Stimulated activated CD8-positive, alpha-beta memory T cell treated with anti-CD3 and anti-CD28 coated beads, Interleukin-12 subunit alpha, Interleukin-12 subunit beta, amount 100 ng/mL, for 4 hours (primary cell): ENCODE data around the gene HLCS.
"Not testable (repeated sequence)": the region's sequence is repeated elsewhere in the genome, so short reads cannot be mapped to it uniquely, and the experiment has no call there.

ENCODE experiments used
- DNase-seq: peaks from one replicate; pipeline ENCODE4 v3.0.0-alpha.2; 2020; ENCODE audit warnings: low read depth

Gene HLCS

GRCh38 chr21:36955783-36956182, 10.7 kb downstream of the HLCS start:
- DNase-seq = no peak

DNA sequence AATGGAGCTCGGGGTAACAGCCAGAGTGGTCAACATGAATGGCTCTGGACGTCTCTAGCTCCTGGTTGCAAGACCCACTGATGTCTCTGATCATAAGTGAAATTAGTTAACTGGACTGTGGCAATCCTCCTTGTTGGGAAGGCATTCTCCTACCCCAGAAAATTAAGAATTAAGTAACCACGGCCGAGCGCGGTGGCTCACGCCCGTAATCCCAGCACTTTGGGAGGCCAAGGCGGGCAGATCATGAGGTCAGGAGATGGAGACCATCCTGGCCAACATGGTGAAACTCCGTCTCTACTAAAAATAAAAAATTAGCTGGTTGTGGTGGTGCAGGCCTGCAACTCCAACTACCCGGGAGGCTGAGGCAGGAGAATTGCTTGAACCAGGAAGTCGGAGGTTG, 14.1 kb downstream of the HLCS start:
- DNase-seq = not testable (repeated sequence)

DNA sequence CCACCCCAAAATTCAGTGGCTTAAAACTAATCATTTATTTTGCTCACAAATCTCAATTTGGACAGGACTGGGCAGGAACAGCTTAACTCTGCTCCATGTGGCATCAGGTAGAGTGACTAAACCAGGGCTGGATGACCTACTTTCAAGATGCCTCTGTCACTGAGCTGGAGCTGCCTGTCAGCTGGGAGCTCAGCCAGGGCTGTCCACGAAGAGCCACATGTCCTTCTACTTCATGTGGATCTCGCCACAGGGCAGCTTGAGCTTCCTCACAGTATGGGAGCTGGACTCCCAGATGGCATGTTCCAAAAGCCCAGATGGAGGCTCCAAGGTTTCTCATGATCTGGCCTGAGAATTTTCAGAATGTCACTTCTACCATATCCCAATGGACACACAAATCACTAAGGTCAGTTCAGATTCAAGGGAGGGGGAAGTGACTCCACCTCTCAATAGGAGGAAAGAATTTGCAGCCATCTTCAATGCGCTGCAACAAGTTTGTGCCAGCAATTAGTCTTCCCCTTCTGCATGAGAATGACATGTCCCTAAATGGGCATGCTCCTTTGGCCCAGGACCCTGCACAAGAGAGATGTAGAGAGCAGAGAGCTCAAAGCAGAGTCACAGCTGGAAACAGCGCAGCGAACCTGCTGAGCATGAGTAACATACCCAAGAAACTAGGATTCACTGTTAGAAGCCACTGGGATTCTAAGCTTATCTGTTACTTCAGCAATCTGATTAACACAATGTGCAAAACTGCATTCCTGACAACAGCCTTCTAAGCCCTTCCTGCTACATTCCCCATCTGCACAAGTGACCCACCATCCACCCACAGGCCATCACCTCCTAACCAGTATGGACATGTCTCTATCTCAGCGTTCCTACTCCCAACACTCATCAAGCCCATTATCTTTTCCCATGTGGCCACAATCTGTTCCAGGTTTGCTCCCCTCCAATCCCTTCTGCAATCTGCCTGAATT, 17.0 kb downstream of the HLCS start:
- DNase-seq = no peak

GRCh38 chr21:36948686-36949085, 17.8 kb downstream of the HLCS start:
- no peak for DNase-seq

GRCh38 chr21:36946949-36947356, 19.5 kb downstream of the HLCS start:
- no peak for DNase-seq

GRCh38 chr21:36945496-36946138, 20.9 kb downstream of the HLCS start:
- DNase-seq = no peak

GRCh38 chr21:36936361-36937135, 29.9 kb downstream of the HLCS start:
- DNase-seq = no peak

- DNase-seq = no peak
These were observed 31.5 kb downstream of the HLCS start for GRCh38 chr21:36934864-36935420.

GRCh38 chr21:36932161-36932816, 34.2 kb downstream of the HLCS start:
- no peak for DNase-seq

GRCh38 chr21:36929622-36930021, 36.8 kb downstream of the HLCS start:
- no peak for DNase-seq

DNA sequence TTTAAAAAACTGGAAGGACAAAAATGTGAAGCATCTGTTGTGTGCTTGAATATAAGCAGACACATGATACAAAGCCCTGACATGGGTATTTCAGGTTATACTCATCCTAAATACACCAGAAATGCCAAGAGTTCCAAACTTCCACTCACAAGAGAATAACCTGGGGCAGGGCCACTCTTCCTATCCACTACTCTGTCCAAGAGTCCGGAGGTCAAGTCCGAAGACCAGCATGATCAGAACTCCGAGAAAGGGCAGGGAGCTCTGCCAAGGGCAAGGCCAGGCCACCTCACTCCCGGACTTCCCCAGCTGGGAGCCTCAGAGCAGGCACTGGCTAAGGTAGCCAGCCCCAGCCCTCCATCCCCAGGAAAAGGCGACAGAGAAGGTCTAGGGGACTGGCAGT, 37.5 kb downstream of the HLCS start:
- DNase-seq = no peak

GRCh38 chr21:36927719-36928117, 38.8 kb downstream of the HLCS start:
- peak; percentile 34 for DNase-seq

GRCh38 chr21:36926989-36927718, 39.3 kb downstream of the HLCS start:
- no peak for DNase-seq

DNA sequence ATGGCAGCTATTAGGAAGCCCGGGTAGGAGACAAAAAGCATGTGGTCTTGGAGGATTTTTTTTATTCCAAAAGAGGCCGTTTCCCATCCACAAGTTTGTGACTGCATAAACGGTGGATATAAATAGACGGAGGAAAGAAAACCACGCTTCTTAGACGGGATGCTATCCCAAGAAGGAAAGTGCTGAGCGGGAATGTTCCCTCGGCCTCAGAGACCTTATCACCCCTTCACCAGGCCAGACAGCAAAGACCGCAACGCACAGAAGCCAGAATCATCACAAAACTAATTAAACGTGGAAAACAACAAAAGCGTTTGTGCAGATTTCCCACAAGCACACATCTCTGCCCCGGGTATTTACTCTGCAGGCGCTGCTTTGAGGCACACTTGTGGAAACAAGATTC, 43.2 kb downstream of the HLCS start:
- DNase-seq = no peak

DNA sequence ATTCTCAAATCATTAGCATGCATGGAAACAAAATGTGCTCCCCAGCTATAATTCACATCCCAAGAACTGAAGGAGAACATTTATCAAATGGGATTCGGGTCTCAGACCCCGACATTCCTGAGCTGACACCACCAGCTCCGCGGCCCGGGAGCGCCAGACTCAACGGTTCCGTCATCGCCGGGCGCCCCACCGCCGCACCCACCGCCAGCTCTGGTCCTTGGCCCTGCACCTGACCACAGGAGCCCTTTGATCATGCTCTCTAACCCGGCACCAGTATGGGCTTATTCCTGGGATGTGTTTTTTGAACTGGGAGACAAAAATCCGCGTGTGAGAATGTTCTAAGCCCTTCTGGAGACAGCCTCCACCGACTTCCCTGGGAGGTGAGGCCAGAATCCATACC, 43.6 kb downstream of the HLCS start:
- no peak for DNase-seq

- no peak for DNase-seq
These were observed 48.2 kb downstream of the HLCS start for GRCh38 chr21:36918291-36918690.

DNA sequence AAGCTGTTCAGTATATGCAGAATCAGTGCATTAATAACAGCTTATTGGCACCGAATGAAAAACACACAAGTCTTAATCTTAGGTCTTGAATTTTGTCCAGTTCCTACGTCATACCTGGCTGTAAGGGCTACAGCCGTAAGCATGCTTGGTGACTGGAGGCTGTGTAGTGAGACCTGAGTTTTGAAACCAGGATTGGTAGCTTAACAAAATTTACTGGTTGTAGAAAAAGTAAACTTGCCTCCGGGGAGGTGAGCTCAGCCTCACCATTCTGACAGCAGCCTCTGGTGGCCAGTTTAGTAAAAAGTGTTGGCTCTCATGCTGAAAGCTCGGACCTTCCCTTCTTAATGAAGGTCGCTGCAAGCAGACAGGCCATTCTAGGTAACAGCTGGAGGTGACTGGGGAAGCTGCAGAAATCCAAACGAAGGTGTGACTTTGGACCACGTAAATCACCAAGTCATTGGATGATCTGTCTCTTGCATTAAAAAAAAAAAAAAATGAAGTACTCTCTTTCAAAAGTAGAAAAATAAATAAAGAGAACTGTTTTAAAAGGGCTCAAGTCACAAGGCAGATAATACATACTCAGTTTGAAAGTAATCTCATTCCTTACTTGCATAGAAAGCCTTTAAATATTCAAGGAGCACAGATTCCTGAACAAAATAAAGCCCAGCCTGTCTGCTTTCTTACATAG, 48.9 kb downstream of the HLCS start:
- no peak for DNase-seq

DNA sequence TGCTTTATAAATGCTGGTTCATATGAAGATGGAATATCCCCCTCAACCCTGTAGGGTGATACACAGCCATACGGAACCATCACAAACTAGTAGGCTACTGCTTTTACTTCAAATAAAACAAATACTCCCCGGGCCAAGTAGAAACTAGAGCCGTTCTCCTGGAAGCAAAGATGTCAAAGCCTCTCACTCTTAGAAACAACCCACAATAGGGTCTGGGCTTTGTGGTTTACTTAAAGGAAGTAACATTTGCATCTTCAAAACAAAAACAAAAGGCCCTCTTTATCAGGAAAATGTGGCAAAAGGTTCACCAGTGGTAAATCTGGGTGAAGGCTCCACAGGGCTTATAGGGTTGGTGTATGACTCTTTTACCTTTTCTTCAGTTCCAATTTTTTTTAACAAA, 49.8 kb downstream of the HLCS start:
- no peak for DNase-seq

- no peak for DNase-seq
These were observed 50.7 kb downstream of the HLCS start for GRCh38 chr21:36915696-36916245.
